HEK293 (cell line): ENCODE results near the gene PLEKHG4.

Experiments
- CTCF ChIA-PET: fragments of 350-600 bp; formaldehyde crosslinking; extraction: SDS; loops from one replicate; lab custom pipeline; 2021; ENCODE audit warnings: antibody characterized with exemption; lab: Yijun Ruan, JAX
- POLR2A ChIA-PET: fragments of 300-600 bp; formaldehyde crosslinking; extraction: SDS; loops from one replicate; lab custom pipeline; 2020; ENCODE audit warnings: antibody characterized with exemption, inconsistent platforms; lab: Yijun Ruan, JAX
- H3K27ac ChIP-seq: fragments of 200-500 bp; sonication (Bioruptor generic); 2 replicates; pipeline ENCODE4 v1.5.1; 2014; ENCODE audit warnings: low read depth, low read length, control low read depth, inconsistent platforms; ENCODE audit errors: extremely low read depth
- H3K36me3 ChIP-seq, 2 experiments: fragments of 200-500 bp in 1 of 2; sonication (Bioruptor generic) in 1 of 2; 1 replicate in 1 of 2; 2 replicates in 1 of 2; pipeline ENCODE4 v1.5.1; 2014 to 2017; ENCODE audit warnings: inconsistent platforms in 2 of 2, low read length in 2 of 2; ENCODE audit not compliant: control insufficient read depth in 2 of 2, insufficient read depth in 1 of 2
- H3K4me1 ChIP-seq: fragments of 200-500 bp; sonication (Bioruptor generic); 2 replicates; pipeline ENCODE4 v1.5.1; 2014; ENCODE audit warnings: mild to moderate bottlenecking, low read length, inconsistent platforms; ENCODE audit not compliant: control insufficient read depth, insufficient read depth
- H3K4me3 ChIP-seq: 2 replicates; pipeline ENCODE4 v1.5.1; 2011; ENCODE audit warnings: low read depth, mild to moderate bottlenecking, control low read depth, low read length, moderate library complexity
- H3K9me3 ChIP-seq: fragments of 200-500 bp; sonication (Bioruptor generic); 2 replicates; pipeline ENCODE4 v1.5.1; 2014; ENCODE audit warnings: low read depth, low read length, inconsistent platforms; ENCODE audit not compliant: control insufficient read depth, insufficient read depth
- GLIS1 ChIP-seq: fragments of 450-650 bp; formaldehyde crosslinking; IDR thresholded peaks from 2 replicates; pipeline ENCODE4 v1.5.1; 2016; ENCODE audit warnings: missing biosample characterization, missing genetic modification characterization
- IKZF3 ChIP-seq: fragments of 450-650 bp; IDR thresholded peaks from 2 replicates; pipeline ENCODE4 v1.5.0; 2018; ENCODE audit warnings: missing biosample characterization, mild to moderate bottlenecking, missing genetic modification characterization, moderate library complexity
- MZF1 ChIP-seq: fragments of 450-650 bp; formaldehyde crosslinking; IDR thresholded peaks from 2 replicates; pipeline ENCODE4 v1.5.1; 2017; ENCODE audit warnings: missing biosample characterization, missing genetic modification characterization, borderline replicate concordance
- SCRT1 ChIP-seq: fragments of 450-650 bp; formaldehyde crosslinking; IDR thresholded peaks from 2 replicates; pipeline ENCODE4 v1.5.1; 2016; ENCODE audit warnings: missing biosample characterization, missing genetic modification characterization, borderline replicate concordance
- SP2 ChIP-seq: fragments of 450-650 bp; formaldehyde crosslinking; IDR thresholded peaks from 2 replicates; pipeline ENCODE4 v1.5.1; 2016; ENCODE audit warnings: missing biosample characterization, missing genetic modification characterization
- WT1 ChIP-seq: fragments of 450-650 bp; formaldehyde crosslinking; IDR thresholded peaks from 2 replicates; pipeline ENCODE4 v1.5.1; 2016; ENCODE audit warnings: missing biosample characterization, missing genetic modification characterization
- YY1 ChIP-seq: fragments of 450-650 bp; formaldehyde crosslinking; IDR thresholded peaks from 2 replicates; pipeline ENCODE4 v1.5.1; 2018; ENCODE audit warnings: missing biosample characterization, missing genetic modification characterization
- ZEB2 ChIP-seq: fragments of 450-650 bp; formaldehyde crosslinking; IDR thresholded peaks from 2 replicates; pipeline ENCODE4 v1.5.1; 2016; ENCODE audit warnings: missing biosample characterization, missing genetic modification characterization
- ZFHX2 ChIP-seq: fragments of 450-650 bp; formaldehyde crosslinking; conservative IDR thresholded peaks from 2 replicates; pipeline ENCODE4 v1.5.1; 2016; ENCODE audit warnings: missing biosample characterization, missing genetic modification characterization
- ZFP37 ChIP-seq: fragments of 450-650 bp; formaldehyde crosslinking; IDR thresholded peaks from 2 replicates; pipeline ENCODE4 v1.5.1; 2016; ENCODE audit warnings: missing biosample characterization, missing genetic modification characterization
- ZIC2 ChIP-seq: fragments of 450-650 bp; formaldehyde crosslinking; IDR thresholded peaks from 2 replicates; pipeline ENCODE4 v1.5.1; 2016; ENCODE audit warnings: missing biosample characterization, missing genetic modification characterization
- ZNF146 ChIP-seq: fragments of 450-650 bp; formaldehyde crosslinking; IDR thresholded peaks from 2 replicates; pipeline ENCODE4 v1.5.1; 2016; ENCODE audit warnings: missing biosample characterization, missing genetic modification characterization
- ZNF184 ChIP-seq: fragments of 450-650 bp; IDR thresholded peaks from 2 replicates; pipeline ENCODE4 v1.5.1; 2018; ENCODE audit warnings: missing biosample characterization, mild to moderate bottlenecking, missing genetic modification characterization
- ZNF302 ChIP-seq: fragments of 450-650 bp; formaldehyde crosslinking; IDR thresholded peaks from 2 replicates; pipeline ENCODE4 v1.5.1; 2016; ENCODE audit warnings: missing biosample characterization, missing genetic modification characterization, low read depth
- ZNF335 ChIP-seq: fragments of 450-650 bp; formaldehyde crosslinking; conservative IDR thresholded peaks from 2 replicates; pipeline ENCODE4 v1.5.1; 2016; ENCODE audit warnings: missing biosample characterization, missing genetic modification characterization
- ZNF416 ChIP-seq: fragments of 450-650 bp; formaldehyde crosslinking; IDR thresholded peaks from 2 replicates; pipeline ENCODE4 v1.5.1; 2016; ENCODE audit warnings: missing biosample characterization, missing genetic modification characterization
- ZNF560 ChIP-seq: fragments of 450-650 bp; formaldehyde crosslinking; IDR thresholded peaks from 2 replicates; pipeline ENCODE4 v1.5.1; 2017; ENCODE audit warnings: missing biosample characterization, missing genetic modification characterization, borderline replicate concordance
- ZNF561 ChIP-seq: fragments of 450-650 bp; IDR thresholded peaks from 2 replicates; pipeline ENCODE4 v1.5.1; 2018; ENCODE audit warnings: missing biosample characterization, missing genetic modification characterization, borderline replicate concordance
- ZNF670 ChIP-seq: fragments of 450-650 bp; formaldehyde crosslinking; IDR thresholded peaks from 2 replicates; pipeline ENCODE4 v1.5.1; 2016; ENCODE audit warnings: missing biosample characterization, missing genetic modification characterization, low read depth
- ZNF768 ChIP-seq: fragments of 450-650 bp; formaldehyde crosslinking; IDR thresholded peaks from 2 replicates; pipeline ENCODE4 v1.5.1; 2018; ENCODE audit warnings: missing biosample characterization, mild to moderate bottlenecking, missing genetic modification characterization
- ZNF837 ChIP-seq: fragments of 450-650 bp; formaldehyde crosslinking; IDR thresholded peaks from 2 replicates; pipeline ENCODE4 v1.5.1; 2016; ENCODE audit warnings: missing biosample characterization, missing genetic modification characterization
- TF ChIP-seq, protein P1 (sequence below): fragments of 450-650 bp; formaldehyde crosslinking; IDR thresholded peaks from 2 replicates; pipeline ENCODE4 v1.5.1; 2016; ENCODE audit warnings: missing biosample characterization, missing genetic modification characterization
- TF ChIP-seq, protein P2 (sequence below): fragments of 450-650 bp; formaldehyde crosslinking; IDR thresholded peaks from 2 replicates; pipeline ENCODE4 v1.5.1; 2016; ENCODE audit warnings: missing biosample characterization, missing genetic modification characterization
- TF ChIP-seq, protein P3 (sequence below): fragments of 450-650 bp; formaldehyde crosslinking; IDR thresholded peaks from 2 replicates; pipeline ENCODE4 v1.5.1; 2016; ENCODE audit warnings: missing biosample characterization, missing genetic modification characterization
- TF ChIP-seq, protein P4 (sequence below): fragments of 450-650 bp; formaldehyde crosslinking; IDR thresholded peaks from 2 replicates; pipeline ENCODE4 v1.5.1; 2017; ENCODE audit warnings: missing biosample characterization, missing genetic modification characterization

PLEKHG4 gene

DNA sequence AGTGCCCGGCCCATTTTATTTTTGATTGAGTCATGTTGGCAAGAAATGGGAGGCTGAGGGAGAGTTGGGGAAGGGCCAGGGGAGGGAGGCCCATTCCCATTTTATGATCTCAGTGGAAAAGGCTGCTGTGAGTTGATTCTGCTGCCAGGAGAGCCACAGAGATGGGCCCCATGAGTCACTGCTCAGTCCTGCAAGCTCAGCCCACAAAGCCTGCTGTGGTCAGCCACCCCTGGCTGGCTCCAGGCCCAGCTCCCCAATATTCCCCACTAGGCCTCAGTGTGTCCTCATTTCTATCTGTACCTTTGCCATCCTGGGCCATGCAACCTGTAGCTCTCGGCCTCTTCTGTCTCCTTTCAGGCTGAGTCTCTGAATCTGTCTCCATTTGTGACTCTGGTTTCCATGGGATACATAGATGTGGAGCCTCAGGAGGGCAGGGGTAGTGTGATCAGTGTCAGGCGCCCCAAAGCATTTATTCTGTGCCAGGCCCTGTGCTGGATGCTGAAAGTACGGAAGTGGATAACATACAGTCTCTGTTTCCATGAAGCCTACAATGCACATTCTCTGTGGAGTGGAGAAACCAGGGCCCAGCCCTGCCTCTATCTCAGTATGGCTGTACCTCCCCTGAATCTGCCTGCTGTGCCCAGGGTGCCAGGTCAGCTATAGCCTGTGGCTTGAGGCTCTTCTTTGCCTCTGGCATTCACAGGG lies 1.9 kb upstream of the PLEKHG4 start (continued):
- TF ChIP-seq, protein P1, sequence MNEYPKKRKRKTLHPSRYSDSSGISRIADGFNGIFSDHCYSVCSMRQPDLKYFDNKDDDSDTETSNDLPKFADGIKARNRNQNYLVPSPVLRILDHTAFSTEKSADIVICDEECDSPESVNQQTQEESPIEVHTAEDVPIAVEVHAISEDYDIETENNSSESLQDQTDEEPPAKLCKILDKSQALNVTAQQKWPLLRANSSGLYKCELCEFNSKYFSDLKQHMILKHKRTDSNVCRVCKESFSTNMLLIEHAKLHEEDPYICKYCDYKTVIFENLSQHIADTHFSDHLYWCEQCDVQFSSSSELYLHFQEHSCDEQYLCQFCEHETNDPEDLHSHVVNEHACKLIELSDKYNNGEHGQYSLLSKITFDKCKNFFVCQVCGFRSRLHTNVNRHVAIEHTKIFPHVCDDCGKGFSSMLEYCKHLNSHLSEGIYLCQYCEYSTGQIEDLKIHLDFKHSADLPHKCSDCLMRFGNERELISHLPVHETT (tag by site-specific recombination): no peak
- no peak for TF ChIP-seq ZNF302
- no peak for TF ChIP-seq SCRT1
- no peak for TF ChIP-seq ZNF670 (tag by site-specific recombination)
- TF ChIP-seq ZNF768: no peak
- TF ChIP-seq WT1 (tag by site-specific recombination): peak; percentile 55
- TF ChIP-seq, protein P2, sequence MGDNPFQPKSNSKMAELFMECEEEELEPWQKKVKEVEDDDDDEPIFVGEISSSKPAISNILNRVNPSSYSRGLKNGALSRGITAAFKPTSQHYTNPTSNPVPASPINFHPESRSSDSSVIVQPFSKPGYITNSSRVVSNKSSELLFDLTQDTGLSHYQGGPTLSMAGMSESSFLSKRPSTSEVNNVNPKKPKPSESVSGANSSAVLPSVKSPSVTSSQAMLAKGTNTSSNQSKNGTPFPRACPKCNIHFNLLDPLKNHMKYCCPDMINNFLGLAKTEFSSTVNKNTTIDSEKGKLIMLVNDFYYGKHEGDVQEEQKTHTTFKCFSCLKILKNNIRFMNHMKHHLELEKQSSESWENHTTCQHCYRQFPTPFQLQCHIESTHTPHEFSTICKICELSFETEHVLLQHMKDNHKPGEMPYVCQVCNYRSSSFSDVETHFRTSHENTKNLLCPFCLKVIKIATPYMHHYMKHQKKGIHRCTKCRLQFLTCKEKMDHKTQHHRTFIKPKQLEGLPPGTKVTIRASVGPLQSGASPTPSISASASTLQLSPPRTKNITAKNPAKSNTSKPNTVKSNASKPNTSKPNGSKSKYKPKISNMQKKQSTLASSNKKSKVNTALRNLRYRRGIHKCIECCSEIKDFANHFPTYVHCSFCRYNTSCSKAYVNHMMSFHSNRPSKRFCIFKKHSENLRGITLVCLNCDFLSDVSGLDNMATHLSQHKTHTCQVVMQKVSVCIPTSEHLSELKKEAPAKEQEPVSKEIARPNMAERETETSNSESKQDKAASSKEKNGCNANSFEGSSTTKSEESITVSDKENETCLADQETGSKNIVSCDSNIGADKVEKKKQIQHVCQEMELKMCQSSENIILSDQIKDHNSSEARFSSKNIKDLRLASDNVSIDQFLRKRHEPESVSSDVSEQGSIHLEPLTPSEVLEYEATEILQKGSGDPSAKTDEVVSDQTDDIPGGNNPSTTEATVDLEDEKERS: no peak
- TF ChIP-seq ZNF416 (tag by site-specific recombination): no peak
- no peak for TF ChIP-seq IKZF3 (tag by site-specific recombination)
- TF ChIP-seq, protein P3, sequence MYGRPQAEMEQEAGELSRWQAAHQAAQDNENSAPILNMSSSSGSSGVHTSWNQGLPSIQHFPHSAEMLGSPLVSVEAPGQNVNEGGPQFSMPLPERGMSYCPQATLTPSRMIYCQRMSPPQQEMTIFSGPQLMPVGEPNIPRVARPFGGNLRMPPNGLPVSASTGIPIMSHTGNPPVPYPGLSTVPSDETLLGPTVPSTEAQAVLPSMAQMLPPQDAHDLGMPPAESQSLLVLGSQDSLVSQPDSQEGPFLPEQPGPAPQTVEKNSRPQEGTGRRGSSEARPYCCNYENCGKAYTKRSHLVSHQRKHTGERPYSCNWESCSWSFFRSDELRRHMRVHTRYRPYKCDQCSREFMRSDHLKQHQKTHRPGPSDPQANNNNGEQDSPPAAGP: 0 out of 2 replicates have a peak, but pooled peaks have one; percentile 49
- no peak for TF ChIP-seq ZFP37 (tag by site-specific recombination)
- no peak for TF ChIP-seq ZNF561
- peak; percentile 63; the same call in 1 of the 2 replicates for TF ChIP-seq ZNF184 (tag by site-specific recombination)
- TF ChIP-seq MZF1 (tag by site-specific recombination): no peak
- no peak for TF ChIP-seq ZNF560 (tag by site-specific recombination)
- TF ChIP-seq YY1 (tag by site-specific recombination): no peak
- TF ChIP-seq ZEB2 (tag by site-specific recombination): peak; percentile 57; the same call in 1 of the 2 replicates
- no peak for TF ChIP-seq ZNF837

DNA sequence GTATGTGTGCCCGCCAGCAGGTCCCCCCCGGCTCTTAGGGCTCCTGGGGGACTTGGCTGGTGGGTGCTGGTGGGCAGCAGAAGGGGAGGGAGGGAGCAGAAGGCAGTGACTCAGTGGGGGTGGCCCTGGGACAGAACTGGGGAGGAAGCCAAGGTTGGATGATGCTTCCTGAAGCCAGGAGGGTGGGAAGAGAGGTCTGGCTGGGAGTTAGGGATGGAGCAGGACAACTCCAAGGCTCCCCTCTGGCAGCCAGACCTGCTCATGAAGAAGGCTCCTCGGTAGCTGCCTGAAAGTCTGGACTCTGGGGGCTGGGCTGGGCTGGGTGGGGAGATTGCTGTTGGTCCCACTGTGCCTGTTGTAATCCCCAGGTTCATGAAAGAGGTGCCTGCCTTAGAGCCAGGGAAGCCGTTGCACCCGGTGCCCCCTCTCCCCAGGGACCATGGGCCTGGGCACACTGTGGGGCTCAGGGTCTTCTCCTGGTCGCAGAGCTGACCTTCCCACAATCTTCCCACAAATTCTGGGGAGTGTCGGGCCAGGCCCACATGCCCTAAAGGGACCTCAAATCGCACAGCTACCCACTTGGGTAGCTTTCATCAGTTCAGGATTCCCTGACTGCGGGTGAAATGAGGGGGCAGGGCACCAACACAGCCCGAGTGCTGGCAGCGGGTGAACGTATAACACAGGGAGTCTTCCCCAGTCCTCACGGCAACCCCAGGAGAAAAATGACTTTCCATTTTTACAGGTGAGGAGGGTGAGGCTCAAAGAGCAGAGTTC lies 1.1 kb upstream of the PLEKHG4 start:
- peaks cover 0 to 38% of the 10 kb centered on the region in 2 experiments; a peak in 2 of 3 replicates for H3K36me3 ChIP-seq
- no peaks in the 10 kb centered on the region for H3K4me1 ChIP-seq
- H3K9me3 ChIP-seq: no peaks in the 10 kb centered on the region
- no peak for TF ChIP-seq ZNF146
- peak; percentile 84 for TF ChIP-seq ZIC2 (tag by site-specific recombination)
- peak; percentile 57 for TF ChIP-seq ZFHX2
- peak; percentile 65 for TF ChIP-seq GLIS1
- TF ChIP-seq ZNF335 (tag by site-specific recombination): peak; percentile 67
- TF ChIP-seq, protein P4, sequence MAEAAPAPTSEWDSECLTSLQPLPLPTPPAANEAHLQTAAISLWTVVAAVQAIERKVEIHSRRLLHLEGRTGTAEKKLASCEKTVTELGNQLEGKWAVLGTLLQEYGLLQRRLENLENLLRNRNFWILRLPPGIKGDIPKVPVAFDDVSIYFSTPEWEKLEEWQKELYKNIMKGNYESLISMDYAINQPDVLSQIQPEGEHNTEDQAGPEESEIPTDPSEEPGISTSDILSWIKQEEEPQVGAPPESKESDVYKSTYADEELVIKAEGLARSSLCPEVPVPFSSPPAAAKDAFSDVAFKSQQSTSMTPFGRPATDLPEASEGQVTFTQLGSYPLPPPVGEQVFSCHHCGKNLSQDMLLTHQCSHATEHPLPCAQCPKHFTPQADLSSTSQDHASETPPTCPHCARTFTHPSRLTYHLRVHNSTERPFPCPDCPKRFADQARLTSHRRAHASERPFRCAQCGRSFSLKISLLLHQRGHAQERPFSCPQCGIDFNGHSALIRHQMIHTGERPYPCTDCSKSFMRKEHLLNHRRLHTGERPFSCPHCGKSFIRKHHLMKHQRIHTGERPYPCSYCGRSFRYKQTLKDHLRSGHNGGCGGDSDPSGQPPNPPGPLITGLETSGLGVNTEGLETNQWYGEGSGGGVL (tag by site-specific recombination): peak; percentile 78
- TF ChIP-seq SP2 (tag by site-specific recombination): peak; percentile 24; the same call in 1 of the 2 replicates
- TF ChIP-seq ZNF416 (tag by site-specific recombination): no peak
- H3K4me3 ChIP-seq: peak overlapping the region; percentile 50
- peak overlapping the region; percentile 50; the same call in 1 of the 2 replicates for H3K27ac ChIP-seq
- ChIA-PET CTCF (interaction anchor here (0.6 to 3.8 kb wide), 9 partner anchors 10 to 121 kb away, joined by 3 to 14 read pairs (median 3); partner anchors contain the start of gene HSF4), POLR2A (interaction anchor here (0.5 to 1.2 kb wide), 4 partner anchors 10 to 153 kb away, joined by 3 to 6 read pairs (median 3); partner anchors contain the start of gene HSD11B2)
